ENCODE results near the gene CACFD1.

The CACFD1 gene

DNA sequence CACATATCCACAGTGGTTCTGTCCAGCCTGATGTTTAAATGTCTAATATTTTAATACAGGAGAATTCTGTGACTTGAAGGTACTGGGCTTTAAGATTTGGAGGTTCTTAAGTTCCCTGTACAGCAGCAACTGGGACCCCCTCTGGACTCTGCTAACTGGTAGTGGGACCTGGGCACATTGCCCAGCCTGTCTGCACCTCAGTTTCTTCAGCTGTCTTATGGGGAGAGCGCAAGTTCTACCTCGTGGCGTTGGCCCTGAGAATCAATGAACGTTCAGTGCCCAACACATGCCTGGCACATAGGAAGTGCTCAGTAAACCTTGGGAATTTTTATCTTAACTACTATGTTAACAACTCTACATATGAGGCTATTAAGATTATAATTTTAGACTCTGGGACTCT lies 17.7 kb downstream of the CACFD1 start:
- no peaks in the 10 kb centered on the region for H3K9me3 ChIP-seq (ENCODE audit: control insufficient read depth, low read length)
- no peak overlapping the region for H3K9ac ChIP-seq (ENCODE audit: low read length)
- peaks cover 2% of the 10 kb centered on the region for H3K27me3 ChIP-seq (ENCODE audit: control insufficient read depth, insufficient read depth, low read length)
- H3K4me1 ChIP-seq (ENCODE audit: control insufficient read depth, insufficient read depth, low read length) = peaks cover 23% of the 10 kb centered on the region
- H3K36me3 ChIP-seq (ENCODE audit: control insufficient read depth, insufficient read depth, low read length) = no peaks in the 10 kb centered on the region
- H3K4me3 ChIP-seq (ENCODE audit: low read length) = no peak overlapping the region

- Histone ChIP-seq H3K4me3 (ENCODE audit: low read length) (peak overlapping the region; percentile 31), H3K36me3 (ENCODE audit: control insufficient read depth, insufficient read depth, low read length) (no peaks in the 10 kb centered on the region), H3K9ac (ENCODE audit: low read length) (peak overlapping the region; percentile 43), H3K27me3 (ENCODE audit: control insufficient read depth, insufficient read depth, low read length) (peaks cover 2% of the 10 kb centered on the region), H3K4me1 (ENCODE audit: control insufficient read depth, insufficient read depth, low read length) (peaks cover 17% of the 10 kb centered on the region), H3K9me3 (ENCODE audit: control insufficient read depth, low read length) (no peaks in the 10 kb centered on the region)
Observed at GRCh38 chr9:133477992-133478850, 18.4 kb downstream of the CACFD1 start.

GRCh38 chr9:133478851-133479711 lies 19.3 kb downstream of the CACFD1 start, which contains the start of gene SLC2A6:
Gene SLC2A6 (minus strand): TSS chr9:133479099. CDS start chr9:133479059, 40 bp downstream.
- Histone ChIP-seq H3K4me3 (ENCODE audit: low read length) (peak within 1 kb of the TSS; percentile 31), H3K9ac (ENCODE audit: low read length) (peak within 1 kb of the TSS; percentile 43), H3K27me3 (ENCODE audit: control insufficient read depth, insufficient read depth, low read length) (peaks cover 2% of the 10 kb centered on the region)

GRCh38 chr9:133483611-133484010 lies 23.8 kb downstream of the CACFD1 start:
- Histone ChIP-seq H3K9me3 (ENCODE audit: control insufficient read depth, low read length) (no peaks in the 10 kb centered on the region), H3K4me3 (ENCODE audit: low read length) (no peak overlapping the region), H3K36me3 (ENCODE audit: control insufficient read depth, insufficient read depth, low read length) (no peaks in the 10 kb centered on the region), H3K27me3 (ENCODE audit: control insufficient read depth, insufficient read depth, low read length) (peaks cover 2% of the 10 kb centered on the region), H3K4me1 (ENCODE audit: control insufficient read depth, insufficient read depth, low read length) (peaks cover 15% of the 10 kb centered on the region), H3K9ac (ENCODE audit: low read length) (no peak overlapping the region)

More at GRCh38 chr9:133478851-133479711, 19.3 kb downstream of the CACFD1 start, which contains the start of gene SLC2A6:
- H3K36me3 ChIP-seq (ENCODE audit: control insufficient read depth, insufficient read depth, low read length) = no peaks in the 10 kb centered on the region
- H3K9me3 ChIP-seq (ENCODE audit: control insufficient read depth, low read length) = no peaks in the 10 kb centered on the region
- H3K4me1 ChIP-seq (ENCODE audit: control insufficient read depth, insufficient read depth, low read length) = peaks cover 17% of the 10 kb centered on the region

- Histone ChIP-seq H3K36me3 (ENCODE audit: control insufficient read depth, insufficient read depth, low read length) (no peaks in the 10 kb centered on the region), H3K27me3 (ENCODE audit: control insufficient read depth, insufficient read depth, low read length) (no peaks in the 10 kb centered on the region), H3K9me3 (ENCODE audit: control insufficient read depth, low read length) (no peaks in the 10 kb centered on the region), H3K4me1 (ENCODE audit: control insufficient read depth, insufficient read depth, low read length) (peaks cover 5% of the 10 kb centered on the region), H3K9ac (ENCODE audit: low read length) (no peak overlapping the region), H3K4me3 (ENCODE audit: low read length) (no peak overlapping the region)
Observed at GRCh38 chr9:133484671-133485437, 25.1 kb downstream of the CACFD1 start.

- Histone ChIP-seq H3K36me3 (ENCODE audit: control insufficient read depth, insufficient read depth, low read length) (no peaks in the 10 kb centered on the region), H3K9me3 (ENCODE audit: control insufficient read depth, low read length) (no peaks in the 10 kb centered on the region), H3K4me3 (ENCODE audit: low read length) (no peak overlapping the region), H3K27me3 (ENCODE audit: control insufficient read depth, insufficient read depth, low read length) (no peaks in the 10 kb centered on the region), H3K4me1 (ENCODE audit: control insufficient read depth, insufficient read depth, low read length) (peaks cover 5% of the 10 kb centered on the region), H3K9ac (ENCODE audit: low read length) (no peak overlapping the region)
Observed at GRCh38 chr9:133485531-133486260, 25.9 kb downstream of the CACFD1 start.

DNA sequence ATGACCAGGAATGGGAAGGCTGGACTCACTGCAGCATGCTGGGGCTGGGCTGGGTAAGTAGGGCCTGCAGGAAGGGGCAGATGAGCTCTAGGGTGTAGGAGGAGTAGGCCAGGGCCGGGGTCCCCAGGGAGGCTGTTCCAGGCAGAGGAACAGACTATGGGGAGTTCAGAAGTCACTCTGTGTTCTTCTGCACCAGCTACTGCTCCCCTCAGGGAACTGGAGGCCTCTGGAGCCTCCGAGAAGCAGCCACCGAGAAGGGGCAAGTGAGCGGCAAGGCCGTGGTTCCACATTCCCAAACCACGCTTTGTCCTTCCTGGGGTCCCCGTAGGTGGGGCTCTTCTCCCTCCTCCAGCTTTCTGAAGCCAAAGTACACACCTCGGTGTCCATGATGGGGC lies 27.6 kb downstream of the CACFD1 start:
- Histone ChIP-seq H3K9ac (ENCODE audit: low read length) (no peak overlapping the region), H3K36me3 (ENCODE audit: control insufficient read depth, insufficient read depth, low read length) (no peaks in the 10 kb centered on the region), H3K4me3 (ENCODE audit: low read length) (no peak overlapping the region), H3K9me3 (ENCODE audit: control insufficient read depth, low read length) (no peaks in the 10 kb centered on the region), H3K27me3 (ENCODE audit: control insufficient read depth, insufficient read depth, low read length) (no peaks in the 10 kb centered on the region), H3K4me1 (ENCODE audit: control insufficient read depth, insufficient read depth, low read length) (peaks cover 5% of the 10 kb centered on the region)

GRCh38 chr9:133488686-133489252 lies 29.0 kb downstream of the CACFD1 start:
- no peaks in the 10 kb centered on the region for H3K9me3 ChIP-seq (ENCODE audit: control insufficient read depth, low read length)
- H3K27me3 ChIP-seq (ENCODE audit: control insufficient read depth, insufficient read depth, low read length) = no peaks in the 10 kb centered on the region
- H3K4me3 ChIP-seq (ENCODE audit: low read length) = no peak overlapping the region
- H3K36me3 ChIP-seq (ENCODE audit: control insufficient read depth, insufficient read depth, low read length) = no peaks in the 10 kb centered on the region
- peaks cover 5% of the 10 kb centered on the region for H3K4me1 ChIP-seq (ENCODE audit: control insufficient read depth, insufficient read depth, low read length)
- no peak overlapping the region for H3K9ac ChIP-seq (ENCODE audit: low read length)

GRCh38 chr9:133489253-133490190 lies 29.7 kb downstream of the CACFD1 start:
- no peaks in the 10 kb centered on the region for H3K9me3 ChIP-seq (ENCODE audit: control insufficient read depth, low read length)
- no peaks in the 10 kb centered on the region for H3K27me3 ChIP-seq (ENCODE audit: control insufficient read depth, insufficient read depth, low read length)
- H3K4me3 ChIP-seq (ENCODE audit: low read length) = no peak overlapping the region
- no peak overlapping the region for H3K9ac ChIP-seq (ENCODE audit: low read length)
- H3K36me3 ChIP-seq (ENCODE audit: control insufficient read depth, insufficient read depth, low read length) = no peaks in the 10 kb centered on the region
- H3K4me1 ChIP-seq (ENCODE audit: control insufficient read depth, insufficient read depth, low read length) = peaks cover 5% of the 10 kb centered on the region

- H3K9me3 ChIP-seq (ENCODE audit: control insufficient read depth, low read length) = no peaks in the 10 kb centered on the region
- H3K4me3 ChIP-seq (ENCODE audit: low read length) = no peak overlapping the region
- H3K36me3 ChIP-seq (ENCODE audit: control insufficient read depth, insufficient read depth, low read length) = no peaks in the 10 kb centered on the region
- H3K27me3 ChIP-seq (ENCODE audit: control insufficient read depth, insufficient read depth, low read length) = no peaks in the 10 kb centered on the region
- no peak overlapping the region for H3K9ac ChIP-seq (ENCODE audit: low read length)
- peaks cover 5% of the 10 kb centered on the region for H3K4me1 ChIP-seq (ENCODE audit: control insufficient read depth, insufficient read depth, low read length)
Observed at GRCh38 chr9:133490201-133490681, 30.5 kb downstream of the CACFD1 start.

All from mucosa of stomach (tissue), 1 donor.